Stimulated activated naive CD8-positive, alpha-beta T cell treated with anti-CD3 and anti-CD28 coated beads, Interleukin-15, Interleukin-2, amounts not matched to agents 100 U/mL and 50 U/mL, for 24 hours (primary cell): ENCODE results near the gene CHERP.
"Not testable (repeated sequence)": the region's sequence is repeated elsewhere in the genome, so short reads cannot be mapped to it uniquely, and the experiment has no call there.

Source experiments
- ATAC-seq: fragments of 150-1000 bp; cut with Tn5 transposase; one replicate; pipeline ENCODE4 v1.10.0; 2021
- DNase-seq: peaks from one replicate; pipeline ENCODE4 v3.0.0; 2021

CHERP gene

GRCh38 chr19:16476401-16476800 is 65.8 kb downstream of the CHERP start:
- DNase-seq: no peak
- ATAC-seq: no peak

DNA sequence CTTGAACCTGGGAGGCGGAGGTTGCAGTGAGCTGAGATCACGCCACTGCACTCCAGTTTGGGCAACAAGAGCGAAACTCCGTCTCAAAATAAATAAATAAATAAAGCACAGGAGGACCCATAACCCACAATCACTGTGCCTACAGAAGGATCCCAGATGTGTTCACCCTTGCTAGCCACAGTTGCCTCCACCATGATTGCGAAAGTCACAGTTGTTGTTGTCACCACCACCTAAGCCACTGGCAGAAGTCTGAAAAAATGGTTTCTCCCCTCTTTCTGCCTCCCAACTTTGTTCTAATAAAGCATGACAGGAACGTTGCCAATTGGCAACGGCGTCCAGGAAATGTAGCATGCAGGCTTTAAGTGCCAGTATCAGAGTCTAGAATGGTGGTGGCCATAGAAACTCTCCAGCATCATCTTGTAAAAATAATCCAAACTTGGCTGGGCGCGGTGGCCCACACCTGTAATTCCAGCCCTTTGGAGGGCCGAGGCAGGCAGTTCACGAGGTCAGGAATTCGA is 68.3 kb downstream of the CHERP start:
- DNase-seq (no peak), ATAC-seq (no peak)

GRCh38 chr19:16472992-16473391 is 69.2 kb downstream of the CHERP start:
- DNase-seq: no peak
- ATAC-seq: no peak

- not testable (repeated sequence) for ATAC-seq, DNase-seq
Observed at GRCh38 chr19:16472559-16472899, 69.7 kb downstream of the CHERP start.

GRCh38 chr19:16470911-16471811 is 71.1 kb downstream of the CHERP start:
- peak; percentile 38 for DNase-seq
- ATAC-seq: peak; percentile 24

DNA sequence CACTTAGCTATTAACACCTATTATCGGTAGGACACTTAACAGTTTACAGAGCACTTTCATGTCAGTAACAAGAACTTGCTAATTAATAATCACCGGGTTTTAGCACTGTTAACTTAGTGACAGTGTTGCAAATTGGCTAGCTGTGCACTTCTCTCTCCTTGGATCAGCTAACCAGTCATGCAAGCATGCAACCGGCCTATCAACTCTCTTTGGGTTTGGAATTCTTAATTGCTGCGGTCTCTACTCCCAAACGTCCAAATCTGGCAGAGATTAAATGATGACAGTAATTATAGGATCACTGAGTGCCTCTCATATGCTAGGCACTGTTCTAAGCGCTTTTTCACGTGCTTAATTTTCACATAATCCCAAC is 71.7 kb downstream of the CHERP start:
- DNase-seq (no peak), ATAC-seq (no peak)
